Stimulated activated CD4-positive, alpha-beta T cell treated with anti-CD3 and anti-CD28 coated beads, Interleukin-1b, Interleukin-23, amount 100 ng/mL, for 1 hour (primary cell): ENCODE measurements around the gene BANP.
"Not testable (repeated sequence)": the region's sequence is repeated elsewhere in the genome, so short reads cannot be mapped to it uniquely, and the experiment has no call there.

Experiments used
- DNase-seq, 2 donors: peaks; one replicate each; pipeline ENCODE4 v3.0.0-alpha.2; 2020; ENCODE audit warnings: low read depth in 2 of 2

BANP gene

DNA sequence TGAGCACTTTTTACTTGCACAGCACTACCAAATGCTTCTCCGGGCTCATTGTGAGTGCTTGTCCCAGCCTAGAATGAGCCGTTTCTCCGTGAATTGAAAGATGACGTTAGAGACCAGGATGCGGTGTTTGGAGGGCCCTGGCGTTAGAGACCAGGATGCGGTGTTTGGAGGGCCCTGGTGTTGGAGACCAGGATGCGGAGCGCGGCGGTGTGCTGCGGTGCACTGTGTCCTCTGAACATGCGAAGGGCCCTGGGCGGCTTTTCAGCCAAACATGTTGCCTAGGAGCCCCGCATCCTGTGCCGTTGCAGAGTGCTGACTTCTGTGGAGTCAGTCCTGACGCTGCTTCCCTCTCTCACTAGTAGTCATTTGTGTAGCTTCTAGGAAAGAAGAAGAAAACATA lies 42.7 kb downstream of the BANP start:
- DNase-seq: no peak

GRCh38 chr16:87995644-87996043 lies 44.4 kb downstream of the BANP start:
- DNase-seq: no peak

- no peak for DNase-seq
Measured at GRCh38 chr16:87996962-87997880, 46.0 kb downstream of the BANP start.

DNA sequence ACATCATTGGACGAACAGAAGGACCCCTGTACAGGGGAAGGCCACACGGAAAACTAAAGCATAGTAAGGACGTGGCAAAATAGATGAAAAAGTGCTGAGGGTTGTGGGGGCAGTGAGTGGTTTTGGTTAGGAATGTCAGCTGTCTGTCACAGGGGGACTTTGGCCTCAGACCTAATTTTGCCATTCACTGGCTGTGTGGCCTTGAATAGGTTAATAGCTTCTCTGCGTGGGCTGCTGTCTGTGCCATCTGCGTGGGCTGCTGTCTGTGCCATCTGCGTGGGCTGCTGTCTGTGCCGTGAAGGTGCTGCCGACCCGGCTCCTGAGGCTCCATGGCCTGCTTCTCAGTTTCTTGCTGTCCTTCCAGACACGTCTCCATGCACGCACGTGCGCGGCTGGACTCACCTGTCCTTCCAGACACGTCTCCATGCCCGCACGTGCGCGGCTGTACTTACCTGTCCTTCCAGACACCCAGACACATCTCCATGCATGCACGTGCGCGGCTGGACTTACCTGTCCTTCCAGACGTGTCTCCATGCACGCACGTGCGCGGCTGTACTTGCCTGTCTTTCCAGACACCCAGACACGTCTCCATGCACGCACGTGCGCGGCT lies 47.1 kb downstream of the BANP start:
- not testable (repeated sequence) for DNase-seq

DNA sequence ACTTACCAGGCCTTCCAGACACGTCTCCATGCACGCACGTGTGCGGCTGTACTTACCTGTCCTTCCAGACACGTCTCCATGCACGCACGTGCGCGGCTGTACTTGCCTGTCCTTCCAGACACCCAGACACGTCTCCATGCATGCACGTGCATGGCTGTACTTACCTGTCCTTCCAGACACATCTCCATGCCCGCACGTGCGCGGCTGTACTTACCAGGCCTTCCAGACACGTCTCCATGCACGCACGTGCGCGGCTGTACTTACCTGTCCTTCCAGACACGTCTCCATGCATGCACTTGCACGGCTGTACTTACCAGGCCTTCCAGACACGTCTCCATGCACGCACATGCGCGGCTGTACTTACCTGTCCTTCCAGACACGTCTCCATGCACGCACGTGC lies 47.8 kb downstream of the BANP start:
- DNase-seq: not testable (repeated sequence)

DNA sequence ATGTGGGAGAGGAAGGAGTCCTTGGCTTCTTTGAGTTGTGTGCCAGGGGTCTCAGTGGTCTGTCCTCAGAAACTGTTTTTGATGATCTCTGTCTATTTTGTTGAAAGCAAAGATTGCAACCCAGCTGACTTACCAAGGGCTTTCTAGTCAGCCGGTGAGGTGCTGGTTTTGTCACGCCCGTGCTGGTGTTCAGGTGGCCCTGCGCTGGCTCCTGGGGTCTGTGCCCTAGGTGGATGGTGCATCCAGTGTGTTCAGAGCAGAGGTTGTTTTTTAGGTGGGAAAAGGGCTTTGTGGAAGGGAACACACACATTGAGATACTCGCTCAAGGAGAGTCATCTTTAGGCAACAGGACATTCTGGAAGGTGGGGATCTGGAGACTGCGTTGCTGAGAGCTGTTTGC lies 51.0 kb downstream of the BANP start:
- DNase-seq: no peak

- DNase-seq: no peak
Measured at GRCh38 chr16:88002749-88003148, 51.5 kb downstream of the BANP start.

DNA sequence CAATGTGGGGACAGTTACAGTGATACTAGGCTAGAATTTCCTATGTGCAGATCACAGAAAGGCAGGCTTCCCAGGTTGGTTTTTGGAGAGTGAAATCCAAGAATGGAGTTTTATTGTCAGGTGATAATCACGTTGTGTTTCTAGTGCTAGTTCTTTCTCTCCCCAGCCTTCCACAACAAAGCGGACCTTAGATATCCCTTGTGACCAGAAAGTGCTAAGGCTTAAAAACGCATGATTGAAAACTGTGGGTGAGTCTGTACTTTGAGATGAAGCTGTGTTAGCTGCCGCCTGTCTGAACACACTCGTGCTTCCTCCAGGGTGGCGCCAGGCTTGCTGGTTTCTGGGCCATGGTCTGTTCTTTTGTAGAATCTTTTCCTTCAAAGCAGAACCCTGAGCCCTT lies 52.1 kb downstream of the BANP start:
- DNase-seq: no peak

- DNase-seq: no peak
Measured at GRCh38 chr16:88003736-88004135, 52.5 kb downstream of the BANP start.

DNA sequence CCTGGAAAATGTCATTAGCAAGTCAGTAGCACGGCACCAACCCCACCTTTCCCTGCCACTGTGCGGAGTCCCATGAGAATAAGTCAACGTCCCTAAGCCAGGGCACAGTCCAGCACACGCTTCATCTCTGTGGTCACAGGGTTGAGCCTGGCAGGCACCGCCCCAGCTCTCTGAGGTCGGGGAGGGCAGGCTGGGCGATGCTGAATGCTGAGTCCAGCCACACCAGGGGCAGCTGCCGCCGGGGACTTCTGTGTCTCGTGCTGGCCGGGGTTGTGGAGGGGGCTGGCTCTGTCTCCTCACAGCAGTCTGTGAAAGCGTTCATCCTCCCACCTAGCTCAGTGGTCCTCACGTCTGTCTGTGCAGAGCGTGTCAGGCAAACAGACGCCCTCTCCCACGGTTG lies 53.2 kb downstream of the BANP start:
- DNase-seq: no peak

GRCh38 chr16:88005181-88005581 lies 53.9 kb downstream of the BANP start:
- no peak for DNase-seq

DNA sequence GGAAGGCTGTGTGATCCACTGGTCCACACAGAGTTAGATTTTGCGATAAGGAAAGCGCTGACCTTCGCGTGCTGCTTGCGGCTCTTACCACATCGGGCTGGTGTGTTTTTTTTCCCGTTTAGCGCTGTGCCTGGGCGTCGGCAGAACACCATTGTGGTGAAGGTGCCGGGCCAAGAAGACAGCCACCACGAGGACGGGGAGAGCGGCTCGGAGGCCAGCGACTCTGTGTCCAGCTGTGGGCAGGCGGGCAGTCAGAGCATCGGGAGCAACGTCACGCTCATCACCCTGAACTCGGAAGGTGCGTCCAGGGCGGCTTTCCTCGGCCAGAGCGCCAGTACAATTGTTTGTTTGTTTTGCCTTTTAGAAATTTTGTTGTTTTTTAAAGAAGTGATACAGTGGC lies 54.7 kb downstream of the BANP start:
- DNase-seq: no peak

- DNase-seq: no peak
Measured at GRCh38 chr16:88007321-88007731, 56.1 kb downstream of the BANP start.

DNA sequence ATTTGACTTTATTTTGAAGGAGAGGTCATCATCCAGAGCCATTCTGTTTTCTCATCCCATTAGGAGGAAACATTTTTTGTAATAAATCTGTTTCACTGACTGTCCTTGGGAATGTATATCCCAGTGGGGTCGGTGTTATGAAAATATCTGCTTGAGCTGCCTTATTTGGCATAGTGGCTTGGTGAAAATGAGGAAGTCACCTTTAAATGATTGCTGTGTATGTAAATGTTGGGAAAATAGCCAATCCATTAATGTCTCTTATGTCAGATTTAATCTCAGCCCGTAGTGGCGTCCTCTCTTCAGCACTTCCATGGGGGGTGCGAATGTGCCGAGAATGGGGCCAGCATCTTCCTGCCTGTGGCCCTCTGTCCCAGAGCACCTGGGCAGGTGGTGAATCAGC lies 57.6 kb downstream of the BANP start:
- DNase-seq: no peak

GRCh38 chr16:88009563-88010342 lies 58.5 kb downstream of the BANP start:
- no peak for DNase-seq

GRCh38 chr16:88010343-88010967 lies 59.2 kb downstream of the BANP start:
- no peak for DNase-seq

DNA sequence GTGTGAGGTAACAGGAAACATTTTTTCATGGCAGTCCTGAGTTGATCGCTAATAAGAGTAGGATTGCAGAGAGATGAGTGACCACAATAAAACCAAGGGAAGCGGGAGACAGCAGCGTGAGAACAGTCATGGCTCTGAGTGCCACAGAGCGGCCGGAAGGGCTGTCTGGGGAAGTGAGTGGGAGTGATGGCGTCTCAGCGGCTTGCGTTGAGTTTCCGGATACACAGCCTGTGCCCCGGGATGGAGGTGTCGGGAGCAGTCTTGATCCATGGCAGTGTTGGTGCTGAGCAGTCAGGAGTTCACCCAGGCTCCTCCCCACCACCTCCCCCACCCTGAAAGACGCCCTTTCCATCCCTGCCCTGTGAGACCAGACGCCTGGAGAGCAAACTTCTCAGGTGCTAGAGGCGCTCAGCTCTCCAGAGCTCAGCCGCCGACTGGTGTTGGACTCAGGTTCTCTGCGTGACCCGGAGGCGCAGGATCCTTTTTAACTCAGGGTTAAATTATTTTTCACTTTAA lies 59.8 kb downstream of the BANP start:
- DNase-seq: no peak

GRCh38 chr16:88012360-88012759 lies 61.1 kb downstream of the BANP start:
- no peak for DNase-seq

DNA sequence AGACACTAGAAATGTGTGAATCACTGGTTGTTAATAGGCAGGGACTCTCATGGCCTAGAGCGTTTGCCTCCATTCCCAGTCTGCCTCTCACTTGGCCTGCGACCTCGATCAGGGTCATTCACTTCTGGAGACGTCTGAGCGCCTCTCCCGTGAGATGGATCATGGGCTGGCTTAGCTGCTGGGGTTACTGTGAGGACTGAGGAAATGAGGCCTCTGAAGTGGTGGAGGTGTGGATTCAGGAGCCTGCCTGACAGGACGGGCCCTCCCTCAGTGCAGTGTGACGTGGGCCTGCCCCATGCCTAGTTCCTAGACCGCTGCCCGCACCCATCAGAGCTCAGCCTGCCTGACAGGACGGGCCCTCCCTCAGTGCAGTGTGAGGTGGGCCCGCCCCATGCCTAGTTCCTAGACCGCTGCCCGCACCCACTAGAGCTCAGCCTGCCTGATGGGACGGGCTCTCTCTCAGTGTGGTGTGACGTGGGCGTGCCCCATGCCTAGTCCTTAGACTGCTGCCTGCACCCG lies 61.9 kb downstream of the BANP start:
- DNase-seq: no peak

DNA sequence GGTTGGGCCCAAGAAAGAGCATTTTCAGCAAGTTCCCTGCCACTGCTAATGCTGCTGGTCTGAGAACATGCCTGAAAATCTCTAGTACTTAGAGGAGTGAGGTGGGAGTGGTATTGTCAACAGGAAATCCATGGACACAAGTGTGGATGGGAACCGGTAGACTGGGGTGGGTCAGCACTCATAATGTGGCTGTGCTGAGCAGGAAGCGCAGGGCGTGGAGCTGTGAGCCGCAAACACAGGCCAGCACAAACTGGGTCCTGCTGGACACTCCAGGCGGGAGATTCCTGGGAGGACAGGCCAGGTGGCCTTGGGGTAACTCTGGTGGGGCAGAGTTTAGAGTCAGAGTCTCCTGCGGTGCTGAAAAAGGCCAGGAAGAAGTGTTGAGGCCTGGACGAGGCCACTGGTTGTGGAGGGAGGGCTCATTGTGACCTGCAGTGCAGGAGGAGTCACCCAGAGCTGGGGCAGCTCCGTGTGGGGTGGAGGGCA lies 62.6 kb downstream of the BANP start:
- DNase-seq: no peak

- DNase-seq: no peak
Measured at GRCh38 chr16:88014252-88014781, 63.1 kb downstream of the BANP start.
